Non-pigmented ciliary epithelial cell (primary cell): ENCODE measurements around the gene CCDC59.
"Not testable (repeated sequence)": the region's sequence is repeated elsewhere in the genome, so short reads cannot be mapped to it uniquely, and the experiment has no call there.

Experiments used
- DNase-seq: peaks from one replicate; pipeline ENCODE4 v3.0.0-alpha.2; 2010; ENCODE audit warnings: low read depth

CCDC59 gene

DNA sequence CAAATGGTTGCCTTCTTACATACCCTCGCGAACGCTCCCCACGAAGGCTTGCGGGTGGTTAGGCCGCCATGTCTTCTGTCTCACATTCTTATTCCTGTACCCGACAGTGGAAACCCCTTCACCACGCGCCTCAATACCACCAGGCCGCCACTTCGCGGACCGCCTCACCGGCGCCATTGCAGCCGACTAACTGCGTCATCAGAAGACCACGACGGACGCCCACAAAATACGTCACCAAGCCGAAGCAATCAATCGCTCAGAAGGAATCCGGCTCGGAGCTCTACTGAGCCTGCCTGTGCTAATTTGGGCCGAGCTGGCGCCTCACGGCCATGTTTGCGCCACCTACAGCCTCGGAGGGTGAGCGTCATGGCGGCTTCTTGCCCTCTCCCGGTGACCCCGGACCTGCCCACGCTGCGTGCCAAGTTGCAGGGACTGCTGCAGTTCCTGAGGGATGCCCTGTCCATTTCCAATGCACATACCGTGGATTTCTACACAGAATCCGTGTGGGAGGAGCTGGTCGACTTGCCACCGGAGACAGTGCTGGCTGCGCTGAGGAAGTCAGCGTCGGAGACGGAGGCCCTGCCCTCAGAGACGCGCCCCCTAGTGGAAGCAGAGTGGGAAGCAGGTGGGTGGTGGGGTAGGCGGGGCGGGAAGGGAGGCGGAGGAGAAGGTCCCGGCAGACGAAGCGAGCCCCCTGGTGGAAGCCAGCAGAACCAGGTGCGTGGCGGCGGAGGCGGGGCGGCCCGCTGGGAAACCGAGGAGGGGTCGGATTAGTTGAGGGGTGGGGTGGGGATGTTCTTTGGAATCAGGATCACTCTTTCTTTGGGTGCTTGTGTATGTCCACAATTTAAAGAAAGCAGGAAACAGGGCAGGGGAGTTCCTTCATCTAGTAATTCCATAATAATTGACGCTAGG lies at the start of gene CCDC59, which contains the start of gene METTL25:
Gene CCDC59, minus strand, starts transcription at position 188 of the 915 bp plus-strand sequence. Its CDS starts 11 bp downstream, at position 177.
Gene METTL25, plus strand, starts transcription at position 330 of the 915 bp plus-strand sequence. Its CDS starts 37 bp downstream, at position 367.
- DNase-seq, result peak; percentile 92

DNA sequence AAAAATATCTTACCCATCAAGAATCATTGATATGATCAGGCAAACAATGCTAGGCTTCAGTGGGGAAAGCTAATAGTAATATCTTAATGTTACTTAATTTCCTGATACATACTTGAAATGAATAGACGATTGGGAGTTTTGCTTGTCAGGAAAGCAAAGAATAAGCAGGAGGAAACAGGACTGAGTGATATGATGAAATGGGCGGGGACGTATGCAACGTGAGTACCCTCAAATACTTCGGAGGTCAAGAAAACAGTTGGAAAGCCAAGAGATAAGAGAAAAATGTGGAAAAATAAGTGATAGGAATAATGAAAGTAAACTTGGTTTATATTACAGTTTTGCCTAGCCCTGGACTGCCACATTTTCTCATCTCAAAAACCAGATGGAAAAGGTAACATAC lies 49.3 kb upstream of the CCDC59 start:
- no peak for DNase-seq

GRCh38 chr12:82406651-82407050 lies 48.5 kb upstream of the CCDC59 start:
- no peak for DNase-seq

DNA sequence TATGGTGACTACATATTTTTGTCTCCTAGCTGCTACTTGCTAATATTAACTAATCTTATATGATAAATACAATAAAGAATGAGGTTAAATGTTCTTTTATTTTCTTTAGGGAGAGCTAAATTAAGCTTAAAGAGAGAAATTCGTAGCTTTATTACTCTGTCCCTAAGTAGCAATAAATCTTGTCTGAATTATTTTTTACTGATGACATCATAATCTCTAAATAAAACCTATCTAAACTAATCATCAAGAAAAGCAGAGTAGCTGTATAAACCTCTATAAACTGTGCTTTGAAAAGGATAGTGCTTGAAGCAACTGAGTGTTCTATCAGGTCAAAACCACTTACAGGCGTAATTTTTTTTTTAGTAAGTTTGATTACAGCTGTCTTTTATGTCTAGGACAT lies 42.6 kb upstream of the CCDC59 start:
- no peak for DNase-seq

DNA sequence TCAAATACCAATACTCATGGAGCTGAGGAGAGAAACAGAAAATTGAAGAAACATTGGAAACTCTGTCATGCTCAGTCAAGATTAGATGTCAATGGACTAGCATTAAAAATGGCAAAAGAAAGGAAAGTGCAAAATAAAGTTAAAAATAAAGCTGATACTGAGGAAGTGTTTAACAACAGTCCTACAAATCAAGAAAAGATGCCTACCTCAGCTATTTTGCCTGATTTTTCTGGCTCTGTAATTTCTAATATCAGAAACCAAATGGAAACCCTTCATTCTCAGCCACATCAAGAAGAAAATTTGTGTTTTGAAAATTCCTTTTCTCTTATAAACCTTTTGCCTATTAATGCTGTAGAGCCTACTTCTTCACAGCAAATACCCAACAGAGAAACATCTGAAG lies 40.7 kb upstream of the CCDC59 start:
- no peak for DNase-seq

GRCh38 chr12:82383930-82384552 lies 25.9 kb upstream of the CCDC59 start:
- peak; percentile 11 for DNase-seq

GRCh38 chr12:82378997-82379396 lies 20.8 kb upstream of the CCDC59 start:
- no peak for DNase-seq

GRCh38 chr12:82375201-82375600 lies 17.0 kb upstream of the CCDC59 start:
- DNase-seq, result no peak

DNA sequence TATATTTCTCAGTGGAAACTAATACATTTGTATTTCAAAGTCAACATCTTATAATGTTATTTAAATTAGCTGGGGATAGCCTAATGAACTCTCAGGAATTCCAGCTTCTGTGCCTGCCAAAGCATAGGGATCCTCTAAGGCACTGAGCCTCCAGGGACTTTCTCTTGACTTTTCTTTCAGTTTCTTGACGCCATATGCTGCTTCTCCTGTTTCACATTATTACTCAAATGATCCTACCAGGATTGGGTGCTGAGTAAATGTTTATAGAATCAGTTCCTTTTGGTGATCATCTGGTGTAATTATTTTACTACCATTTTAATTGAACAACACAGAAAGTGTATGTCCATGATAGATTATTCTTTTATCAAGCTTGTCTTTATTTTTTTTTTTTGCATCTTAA lies 8.0 kb upstream of the CCDC59 start:
- no peak for DNase-seq

DNA sequence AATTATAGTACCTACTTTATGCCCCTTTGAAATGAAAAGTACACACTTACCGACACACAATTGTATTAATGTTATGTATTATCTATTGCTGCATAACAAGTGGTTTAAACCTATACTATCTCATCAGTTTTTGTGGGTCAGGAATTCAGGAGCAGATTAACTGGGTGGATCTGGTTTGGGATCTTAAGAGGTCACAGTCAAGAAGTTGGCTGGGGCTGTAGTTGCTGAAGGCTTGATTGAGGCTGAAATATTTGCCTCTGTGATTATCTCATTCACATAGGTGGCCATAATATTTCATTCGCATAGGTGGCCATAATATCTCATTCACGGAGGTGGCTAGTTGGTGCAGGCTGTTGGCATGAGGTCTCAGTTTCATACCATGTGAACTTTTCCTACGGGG lies 5.8 kb upstream of the CCDC59 start:
- no peak for DNase-seq

GRCh38 chr12:82361461-82361915 lies 3.3 kb upstream of the CCDC59 start:
- no peak for DNase-seq

GRCh38 chr12:82360834-82361233 lies 2.6 kb upstream of the CCDC59 start:
- not testable (repeated sequence) for DNase-seq

- DNase-seq, result no peak
Observed at GRCh38 chr12:82359115-82359478, 910 bp upstream of the CCDC59 start.

GRCh38 chr12:82357845-82358199 lies 365 bp downstream of the CCDC59 start:
- DNase-seq, result no peak

DNA sequence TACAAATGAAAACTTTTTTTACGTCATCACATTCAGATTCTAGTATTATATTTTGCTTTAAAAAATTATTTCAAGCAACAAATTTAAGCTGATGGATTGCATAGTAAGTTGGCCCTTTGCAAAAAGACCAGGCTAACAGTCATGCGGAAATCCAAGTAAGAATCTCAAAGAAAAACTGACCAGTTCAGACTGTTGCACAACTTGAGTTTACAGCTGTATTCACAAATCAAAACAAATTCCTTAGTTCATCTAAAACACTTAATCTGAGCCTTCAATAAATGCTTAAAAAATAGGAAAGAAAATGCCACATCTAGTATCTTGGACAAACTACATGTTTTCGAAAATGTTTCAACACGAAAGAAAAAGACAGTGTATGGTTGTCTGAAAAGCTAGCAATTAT lies 847 bp downstream of the CCDC59 start:
- no peak for DNase-seq

GRCh38 chr12:82351390-82351789 lies 6.8 kb downstream of the CCDC59 start:
- DNase-seq, result no peak

GRCh38 chr12:82350161-82350560 lies 8.0 kb downstream of the CCDC59 start:
- DNase-seq, result no peak

GRCh38 chr12:82329508-82329907 lies 28.7 kb downstream of the CCDC59 start:
- no peak for DNase-seq

GRCh38 chr12:82327861-82328260 lies 30.3 kb downstream of the CCDC59 start:
- no peak for DNase-seq

DNA sequence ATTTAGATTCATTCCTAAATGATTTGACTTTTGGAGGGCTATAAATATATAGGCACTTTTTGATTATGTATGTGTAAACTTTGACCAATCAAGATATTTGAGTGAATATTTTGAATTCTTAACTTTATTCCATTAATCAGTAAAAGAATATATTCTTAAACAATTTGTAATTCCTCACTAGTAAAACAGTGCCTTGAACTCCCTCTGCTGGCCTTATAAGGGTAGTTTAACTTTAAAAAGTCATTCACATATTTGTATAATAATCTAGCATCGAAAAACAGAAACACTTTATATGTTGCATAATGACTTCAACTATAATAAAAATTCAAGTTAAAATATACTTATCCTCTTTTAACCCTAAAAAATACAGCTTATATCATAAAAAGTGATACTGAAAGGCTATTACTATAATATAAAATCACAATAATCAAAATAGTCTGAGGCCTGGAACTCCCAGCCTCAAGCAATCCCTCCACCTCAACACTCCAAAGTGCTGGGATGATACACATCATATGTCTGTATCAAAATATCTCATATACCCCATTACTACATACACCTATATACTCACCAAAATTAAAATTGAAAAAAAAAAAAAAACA lies 31.2 kb downstream of the CCDC59 start:
- DNase-seq, result peak; percentile 9

GRCh38 chr12:82325540-82326336 lies 32.4 kb downstream of the CCDC59 start:
- no peak for DNase-seq

GRCh38 chr12:82319276-82319675 lies 38.9 kb downstream of the CCDC59 start:
- no peak for DNase-seq
